ENCODE data around the gene GRIP2.

GRIP2 gene

DNA sequence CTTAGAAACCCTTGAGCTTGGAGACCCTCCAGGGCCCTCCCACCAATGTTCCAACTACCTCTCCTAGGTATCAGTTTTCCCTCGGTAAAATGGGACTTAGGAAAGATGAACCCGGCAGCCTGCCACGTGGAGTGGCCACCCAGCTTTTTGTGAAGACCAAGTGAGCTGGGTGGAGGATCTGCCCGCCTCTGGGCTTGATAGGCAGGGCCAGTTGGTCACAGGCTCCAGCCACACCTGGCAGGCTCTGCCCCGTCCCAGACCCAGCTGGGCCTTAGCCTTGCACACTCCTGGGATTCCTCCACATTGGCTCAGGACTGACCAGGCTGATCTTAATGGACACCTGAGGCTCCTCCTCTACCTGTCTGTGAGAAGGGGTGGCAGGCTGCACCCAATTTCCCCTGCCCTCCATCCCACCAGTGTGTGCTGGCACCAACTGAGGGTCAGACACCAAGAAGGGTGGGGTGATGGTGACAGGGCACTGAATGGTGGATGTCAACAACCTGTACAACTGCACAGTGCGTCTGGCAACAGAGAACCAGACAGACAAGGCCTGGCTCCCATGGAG lies 761 bp upstream of the GRIP2 start:
- no peak for DNase-seq (ENCODE audit: low spot score)
- FAIRE-seq, result no peak

DNA sequence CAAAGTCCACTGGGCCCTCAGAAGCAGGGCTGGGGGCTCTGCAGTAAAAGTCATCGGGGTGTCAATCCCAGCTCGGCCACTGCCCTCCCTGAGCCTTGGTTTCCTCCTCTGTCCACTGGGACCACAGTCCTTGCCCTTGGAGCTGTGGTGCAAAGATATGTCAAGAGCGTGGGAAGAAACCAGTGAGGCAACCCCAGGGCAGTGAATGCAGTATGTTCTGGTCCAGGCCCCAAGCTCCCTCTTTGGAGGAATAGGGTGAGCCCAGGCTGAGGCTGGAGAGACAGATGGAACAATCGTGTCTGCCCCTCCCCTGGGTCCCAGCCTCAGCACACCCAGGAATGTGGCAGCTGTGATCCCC lies 779 bp downstream of the GRIP2 start:
- no peak for DNase-seq (ENCODE audit: low spot score)
- no peak for FAIRE-seq

DNA sequence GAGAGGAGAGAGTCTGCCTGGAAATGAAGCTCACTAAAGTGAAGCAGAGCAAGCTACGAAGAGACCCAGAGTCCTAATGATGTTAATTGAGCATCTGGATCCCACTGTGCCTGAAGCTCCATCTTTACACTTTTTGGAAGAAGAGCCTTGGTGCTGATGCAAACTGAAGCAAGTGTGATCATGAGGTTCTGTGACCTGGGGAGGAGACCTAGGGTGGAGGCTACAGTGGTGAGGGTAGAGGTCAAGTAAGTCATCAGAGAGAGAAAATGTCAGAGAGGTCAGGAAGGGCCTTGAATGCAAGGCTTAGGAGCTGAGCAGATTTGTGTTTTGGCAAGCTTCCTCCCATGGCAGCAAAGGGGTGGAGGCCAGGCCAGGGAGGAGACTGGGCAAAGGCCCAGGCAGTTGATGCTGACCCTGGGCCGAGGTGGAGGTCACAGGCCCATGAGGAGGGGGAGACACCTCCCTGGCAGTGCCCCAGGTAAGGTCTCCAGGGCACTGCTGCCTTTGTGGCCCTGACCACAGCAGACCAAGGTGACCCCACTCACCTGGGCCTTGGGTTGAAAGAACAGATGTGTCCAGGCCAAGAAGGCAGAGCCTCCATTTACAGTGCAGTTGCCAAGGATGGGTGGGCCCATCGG lies 1.6 kb downstream of the GRIP2 start:
- DNase-seq (ENCODE audit: low spot score), result no peak
- FAIRE-seq, result no peak

DNA sequence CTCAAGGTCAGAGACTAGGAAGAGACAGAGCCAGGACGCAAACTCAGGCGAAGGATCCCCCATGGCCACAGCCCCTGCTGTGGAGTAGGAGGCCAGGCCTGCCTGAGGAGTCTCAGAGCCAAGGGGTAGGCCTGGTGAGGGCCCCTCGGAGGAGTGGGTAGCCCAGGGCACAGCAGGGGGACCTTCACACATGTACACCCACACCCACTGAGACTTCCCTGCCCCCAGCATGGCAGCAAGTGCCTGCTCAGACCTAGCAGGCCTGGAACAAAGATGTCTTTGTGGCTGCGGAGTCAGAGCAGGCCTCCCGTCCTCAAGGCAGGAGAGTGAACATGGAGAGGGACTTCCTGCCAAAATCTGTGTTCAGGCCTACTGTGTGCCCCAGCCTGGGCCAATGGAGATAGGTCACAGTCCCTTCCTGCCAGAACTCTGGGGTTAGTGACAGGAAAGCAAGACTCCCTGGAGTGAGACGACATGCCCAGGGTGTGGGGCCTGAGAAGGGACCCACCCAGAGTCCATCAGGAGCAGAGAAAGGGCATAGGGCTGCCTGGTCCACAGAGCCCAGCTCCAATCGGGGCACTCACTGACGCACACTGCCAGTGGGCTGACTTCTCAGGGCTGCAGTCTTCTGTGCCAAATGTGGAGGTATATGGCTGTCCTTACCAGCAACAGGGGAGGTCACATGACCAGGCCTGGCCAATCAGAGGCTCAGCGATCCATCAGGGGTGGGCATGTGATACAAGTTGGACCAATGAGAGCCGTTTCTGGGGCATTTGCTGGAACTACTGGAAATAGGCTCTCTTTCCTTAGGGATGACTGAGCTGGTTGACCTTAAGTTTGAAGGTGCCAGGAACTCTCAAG lies 2.3 kb downstream of the GRIP2 start:
- DNase-seq (ENCODE audit: low spot score) (peak; percentile 38), FAIRE-seq (no peak)

DNA sequence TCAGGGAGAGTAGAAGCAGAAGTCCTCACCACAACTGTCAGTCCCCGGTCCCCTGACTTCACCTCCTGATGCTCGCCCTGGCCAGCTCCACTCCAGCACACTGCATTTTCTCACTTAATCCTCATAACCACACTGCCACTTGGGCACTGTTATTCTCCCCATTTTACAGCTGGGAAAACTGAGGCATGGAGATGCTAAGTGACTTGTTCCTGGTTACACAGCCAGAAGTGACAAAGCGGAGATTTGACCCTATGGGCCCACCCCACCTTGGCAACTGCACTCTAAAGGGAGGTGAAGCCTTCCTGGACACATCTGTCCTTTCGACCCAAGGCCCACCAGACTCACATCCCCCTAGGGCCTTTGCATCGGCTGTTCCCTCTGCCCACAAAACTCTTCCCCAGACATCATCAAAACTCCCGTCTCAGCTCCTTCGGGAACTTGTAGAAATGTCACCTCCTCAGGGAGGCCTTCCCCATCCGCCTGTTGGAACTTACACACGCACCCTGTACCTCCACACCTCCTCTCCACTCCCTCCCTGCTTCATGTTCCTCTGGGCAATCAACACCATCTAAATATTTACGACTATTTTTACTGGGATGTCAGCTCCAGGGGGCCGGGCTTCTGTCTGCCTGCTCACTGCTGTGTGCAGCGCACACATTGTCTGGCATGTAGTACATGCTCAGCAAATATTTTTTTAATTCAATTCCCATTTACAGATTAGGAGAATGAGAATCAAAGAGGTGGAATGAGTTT lies 3.1 kb downstream of the GRIP2 start:
- peak; percentile 48 for FAIRE-seq

DNA sequence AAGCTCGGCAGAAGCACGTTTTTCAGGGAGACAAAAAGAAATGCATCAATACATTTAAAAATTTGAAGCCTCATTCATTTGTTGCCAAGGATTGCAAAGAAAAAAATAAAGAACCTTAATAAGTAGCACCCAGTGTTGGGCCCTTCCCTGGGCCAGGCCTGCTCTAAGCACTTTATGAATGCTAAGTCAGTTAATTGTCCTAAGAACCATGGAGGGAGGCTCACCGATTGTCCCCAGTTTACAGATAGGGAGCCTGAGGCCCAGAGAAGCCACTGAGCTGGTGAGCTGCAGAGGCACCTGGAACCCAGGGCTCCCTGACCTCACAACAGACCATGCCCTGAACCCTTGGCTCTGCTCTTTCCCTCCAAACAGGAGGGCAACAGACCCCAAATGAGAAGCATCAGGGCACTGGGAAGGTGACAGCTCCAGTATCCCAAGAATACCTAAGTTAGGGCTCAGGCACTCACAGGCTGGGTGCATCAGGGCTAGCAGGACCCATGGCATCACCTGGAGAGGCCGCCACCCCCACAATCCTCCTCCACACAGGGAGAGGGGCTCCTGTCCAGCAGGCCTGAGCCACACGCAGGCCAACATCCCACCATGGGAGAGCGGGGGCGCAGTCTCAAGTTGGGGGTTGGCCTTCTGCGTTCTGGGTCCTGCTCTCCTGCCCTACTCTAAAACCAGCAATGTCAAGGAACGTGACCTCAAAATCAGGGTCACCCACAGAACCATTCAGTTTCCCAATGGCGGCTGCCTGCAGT lies 3.9 kb downstream of the GRIP2 start:
- no peak for FAIRE-seq

More for the DNA sequence above, 3.1 kb downstream of the GRIP2 start:
- DNase-seq (ENCODE audit: low spot score), result no peak

DNA sequence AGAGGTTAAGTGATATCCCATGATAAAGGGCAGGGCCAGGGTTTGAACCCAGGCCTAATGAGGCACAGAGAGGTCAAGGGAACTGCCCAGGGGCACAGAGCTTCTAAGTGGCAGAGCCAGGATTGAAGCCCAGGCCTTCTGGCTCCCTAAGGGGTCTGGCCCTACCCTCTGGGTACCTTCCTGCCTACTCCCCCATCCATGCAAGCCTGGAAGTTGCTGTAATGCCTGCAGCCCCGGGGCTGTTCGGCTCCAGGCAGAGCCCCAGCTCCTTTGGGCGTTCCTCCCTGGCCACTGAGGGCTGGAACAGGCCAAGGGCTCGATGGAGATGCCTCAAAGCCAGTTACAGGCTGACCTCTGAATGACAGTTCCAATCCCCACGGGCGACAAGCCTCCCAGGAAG lies 4.5 kb downstream of the GRIP2 start:
- FAIRE-seq (no peak), DNase-seq (ENCODE audit: low spot score) (no peak)

More for the DNA sequence above, 3.9 kb downstream of the GRIP2 start:
- DNase-seq (ENCODE audit: low spot score), result no peak

DNA sequence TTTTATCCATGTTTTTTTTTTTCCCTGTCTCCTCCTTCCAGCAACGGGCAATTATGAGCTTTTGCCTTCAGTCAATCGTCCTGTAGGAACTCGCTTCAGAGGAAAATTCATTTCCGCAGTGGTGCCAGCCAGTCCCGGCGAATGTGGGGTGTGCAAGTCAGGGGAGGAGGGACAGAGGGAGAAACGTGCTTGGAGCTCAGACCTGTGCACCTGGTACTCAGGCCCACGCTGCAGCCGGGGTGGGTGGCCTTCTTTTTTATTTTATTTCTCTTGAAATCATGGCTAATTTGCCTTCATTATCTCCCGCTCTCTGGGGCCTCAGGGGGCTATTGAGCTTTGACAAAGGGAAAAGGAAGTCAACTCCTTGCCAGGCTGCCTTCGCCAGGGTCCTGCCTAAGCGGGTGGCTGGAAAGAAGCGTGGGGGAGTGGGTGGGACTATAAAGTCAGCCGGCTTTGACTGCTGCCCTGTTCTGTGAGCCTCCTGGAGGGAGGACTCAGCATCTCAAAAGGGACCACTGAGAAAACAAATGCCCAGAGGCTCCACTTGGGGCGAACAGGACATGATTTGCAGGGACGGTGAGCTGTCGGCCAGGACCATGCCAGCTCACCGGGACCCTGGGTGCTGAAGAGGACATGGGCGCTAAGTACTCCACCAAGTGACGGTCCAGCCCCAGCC lies 5.5 kb downstream of the GRIP2 start:
- FAIRE-seq (no peak), DNase-seq (ENCODE audit: low spot score) (no peak)

DNA sequence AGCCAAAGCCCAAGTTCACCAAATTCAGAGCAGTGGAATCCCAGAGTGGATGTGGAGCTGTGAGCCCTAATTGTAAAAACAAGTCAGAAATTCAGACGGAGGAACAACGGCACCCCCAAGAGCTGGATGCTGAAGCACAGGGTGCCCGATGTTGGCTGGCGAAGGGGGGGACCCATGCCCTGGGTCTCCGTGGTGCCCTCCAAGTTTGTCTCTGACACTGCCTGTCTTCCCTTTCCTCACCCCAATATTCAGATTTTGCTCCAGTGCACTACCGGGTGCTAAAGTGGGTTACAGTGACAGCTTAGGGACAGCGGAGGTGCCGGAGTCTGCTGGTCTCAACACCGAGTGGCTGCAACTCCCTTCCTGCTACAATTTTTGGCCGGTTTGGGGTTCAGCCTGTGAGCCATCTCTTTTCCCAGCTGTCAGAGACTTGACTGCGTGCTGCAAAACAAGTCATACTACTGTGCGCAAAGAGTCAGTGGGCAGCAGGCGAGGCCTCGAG lies 6.6 kb downstream of the GRIP2 start:
- DNase-seq (ENCODE audit: low spot score), result no peak
- no peak for FAIRE-seq

DNA sequence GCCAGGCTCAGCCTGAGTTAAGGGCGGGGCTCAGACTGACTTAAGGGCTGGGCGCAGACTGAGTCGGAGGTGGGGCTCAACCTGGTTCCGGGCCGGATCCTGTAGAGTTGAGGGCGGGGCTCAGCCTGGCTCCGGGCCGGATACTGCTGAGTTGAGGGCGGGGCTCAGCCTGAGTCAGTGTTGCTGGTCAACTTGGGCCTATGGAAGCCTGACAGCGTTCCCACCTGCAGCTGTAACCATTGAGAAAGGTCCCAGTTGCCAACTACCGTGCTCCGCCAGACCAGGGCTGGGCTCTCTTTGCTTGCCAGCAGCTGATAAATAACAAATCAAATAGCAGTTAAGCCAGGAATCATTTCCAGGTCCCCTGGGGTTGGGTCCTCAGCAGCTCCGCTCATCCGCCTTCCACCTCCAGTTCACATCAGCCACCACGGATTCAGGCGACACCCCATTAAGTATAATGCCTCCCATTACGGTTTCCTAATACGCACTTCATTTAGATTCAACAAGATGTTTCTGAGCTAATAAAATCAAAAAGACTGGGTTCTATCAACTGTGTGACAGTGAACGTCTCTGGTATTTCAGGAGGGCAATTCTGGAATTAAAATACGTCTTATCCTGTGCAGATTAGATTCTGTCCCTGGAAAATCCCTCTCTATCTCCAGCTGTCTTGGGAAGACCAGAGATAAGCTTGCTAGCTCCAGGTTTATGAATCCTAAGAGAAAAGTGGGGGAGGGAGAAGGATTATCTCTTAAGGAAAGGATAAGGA lies 7.3 kb downstream of the GRIP2 start:
- no peak for DNase-seq (ENCODE audit: low spot score)
- no peak for FAIRE-seq

DNA sequence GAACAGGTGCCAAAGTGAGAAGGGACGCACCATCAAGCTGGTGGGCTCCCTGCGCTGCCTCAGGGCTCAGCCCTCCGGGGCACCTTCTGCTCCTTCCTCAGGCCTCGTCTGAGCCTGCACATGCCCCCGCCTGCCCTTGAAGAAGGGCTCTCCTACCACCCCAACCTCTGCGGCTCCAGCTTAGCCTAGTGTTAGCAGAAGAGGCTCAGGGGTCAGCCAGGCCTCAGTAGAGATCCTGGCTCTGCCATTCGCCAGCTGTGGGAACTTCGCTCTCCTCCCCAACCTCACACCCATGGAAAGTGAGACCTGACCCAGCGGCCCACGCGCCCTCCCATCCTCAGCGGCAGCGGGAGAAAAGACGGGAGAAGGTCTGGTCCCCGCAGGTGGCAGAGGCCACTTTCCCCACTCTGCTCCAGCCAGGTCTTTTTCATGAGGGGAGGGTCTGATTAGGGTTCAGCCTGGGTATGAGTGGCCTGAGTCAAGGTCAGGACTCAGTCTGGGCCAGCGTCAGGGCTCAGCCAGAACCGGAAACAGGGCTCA lies 8.2 kb downstream of the GRIP2 start:
- FAIRE-seq (no peak), DNase-seq (ENCODE audit: low spot score) (no peak)

DNA sequence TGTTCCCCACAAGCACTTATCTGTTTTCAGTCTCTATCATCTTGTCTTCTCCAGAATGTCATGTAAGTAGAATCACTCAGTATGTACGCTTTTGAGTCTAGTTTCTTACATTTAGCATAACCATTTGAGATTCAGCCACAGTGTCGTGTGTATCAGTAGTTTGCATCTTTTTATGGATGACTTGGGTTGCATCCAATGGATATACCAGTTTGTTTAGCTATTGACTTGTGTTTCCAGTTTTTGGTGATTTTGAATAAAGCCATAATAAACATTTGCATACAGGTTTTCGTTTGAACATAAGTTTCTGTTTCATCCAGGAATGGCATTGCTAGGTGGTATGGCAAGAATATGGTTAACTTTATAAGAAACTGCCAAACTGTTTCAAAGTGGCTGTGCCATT lies 12.1 kb downstream of the GRIP2 start:
- DNase-seq (ENCODE audit: low spot score), result no peak
- FAIRE-seq, result no peak

DNA sequence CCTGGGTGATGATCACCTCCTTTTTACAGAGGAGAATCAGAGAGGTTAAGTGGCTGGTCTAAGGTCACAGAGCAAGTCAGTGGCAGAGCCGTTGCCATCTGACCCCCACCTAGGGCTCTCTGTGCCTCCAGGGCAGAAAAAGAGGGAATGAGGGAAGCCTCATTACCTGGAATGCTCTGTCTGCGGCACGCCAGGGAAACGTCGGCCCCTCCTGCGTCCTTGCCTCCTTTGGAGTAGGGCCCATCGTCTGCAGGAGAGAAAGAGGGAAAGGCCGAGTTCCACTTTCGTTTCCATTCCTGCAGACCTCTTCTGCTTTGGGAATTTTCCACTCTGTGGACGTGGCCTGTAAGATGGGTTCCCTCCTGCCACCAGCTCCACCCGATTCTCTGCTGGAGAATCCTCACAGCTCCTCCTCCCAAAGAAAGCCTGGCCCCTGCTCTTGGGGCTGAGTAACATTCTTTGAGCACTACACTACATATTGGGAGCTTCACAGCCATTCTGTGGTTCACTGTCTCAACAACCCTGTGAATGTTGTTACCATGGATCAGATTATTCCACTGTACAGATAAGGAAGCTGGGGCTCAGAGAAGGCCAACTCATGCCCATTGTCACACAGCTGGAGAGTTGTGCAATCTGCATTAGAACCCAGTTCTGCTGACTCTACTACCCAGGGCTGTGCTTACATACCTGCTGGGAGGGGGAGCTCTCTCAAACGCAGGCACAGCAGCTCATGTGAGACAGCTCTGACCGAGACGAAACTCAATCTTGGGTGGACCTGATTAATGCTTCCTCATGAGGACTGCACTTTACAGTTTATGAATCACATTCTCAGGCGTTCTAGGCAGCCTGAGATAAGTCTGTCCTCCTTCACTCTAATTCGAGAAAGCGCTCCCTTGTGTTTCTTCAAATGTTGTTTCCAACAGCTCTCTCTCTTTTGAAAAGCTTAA lies 14.2 kb downstream of the GRIP2 start:
- FAIRE-seq (no peak), DNase-seq (ENCODE audit: low spot score) (no peak)

DNA sequence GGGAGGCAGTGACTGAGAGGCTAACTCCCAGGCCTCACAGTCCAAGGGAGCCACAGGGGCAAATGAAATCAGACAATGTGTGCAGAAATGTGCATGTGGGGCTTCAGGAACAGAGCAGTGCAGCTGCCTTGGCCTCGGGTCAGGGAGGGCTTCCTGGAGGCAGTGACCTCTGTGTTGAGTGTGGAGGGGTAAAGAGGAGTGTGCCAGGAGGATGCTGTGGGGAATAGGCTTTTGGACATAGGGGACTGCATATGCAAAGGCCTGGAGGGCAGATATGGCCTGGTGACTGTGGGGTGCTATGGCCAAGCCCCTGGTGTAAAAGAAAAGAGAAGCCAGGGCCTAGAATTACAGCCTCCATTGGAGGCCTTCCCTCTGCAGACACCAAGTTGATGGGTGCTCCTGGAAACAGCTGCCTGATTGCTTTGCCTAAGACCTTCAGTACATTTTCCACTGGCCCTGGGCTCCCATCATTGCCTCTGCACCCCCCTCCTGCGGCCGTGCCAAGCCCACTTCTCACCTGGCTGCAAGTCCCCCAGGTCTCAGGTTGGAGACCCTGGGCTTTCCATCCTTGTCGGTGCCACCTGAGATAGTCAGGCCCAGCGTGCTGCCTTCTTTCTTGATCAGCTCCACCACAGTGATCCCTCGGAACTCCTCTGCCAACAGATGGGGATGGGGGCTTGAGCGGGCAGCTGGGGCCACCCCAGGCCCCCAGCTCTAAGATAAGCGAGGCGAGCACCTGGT lies 15.1 kb downstream of the GRIP2 start:
- DNase-seq (ENCODE audit: low spot score) (no peak), FAIRE-seq (no peak)

DNA sequence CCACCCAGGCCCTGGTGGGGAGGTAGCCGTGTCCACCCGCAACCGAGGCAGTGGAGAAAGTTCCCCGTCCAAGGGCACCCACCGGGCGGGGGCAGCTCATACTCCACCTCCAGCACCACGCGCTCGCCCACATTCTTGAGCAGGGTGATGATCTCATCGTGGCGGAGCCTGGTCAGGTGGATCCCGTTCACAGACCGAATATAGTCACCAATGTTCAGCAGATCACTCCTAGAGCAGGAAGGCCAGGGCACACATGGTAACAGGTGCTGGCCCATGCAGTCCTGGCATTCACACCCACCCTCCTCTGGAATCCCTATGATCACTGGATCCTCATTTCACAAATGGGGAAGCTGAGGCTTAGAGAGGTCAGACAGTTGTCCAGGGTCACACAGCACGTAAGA lies 15.8 kb downstream of the GRIP2 start:
- FAIRE-seq, result peak; percentile 5
- peak; percentile 83 for DNase-seq (ENCODE audit: low spot score)

DNA sequence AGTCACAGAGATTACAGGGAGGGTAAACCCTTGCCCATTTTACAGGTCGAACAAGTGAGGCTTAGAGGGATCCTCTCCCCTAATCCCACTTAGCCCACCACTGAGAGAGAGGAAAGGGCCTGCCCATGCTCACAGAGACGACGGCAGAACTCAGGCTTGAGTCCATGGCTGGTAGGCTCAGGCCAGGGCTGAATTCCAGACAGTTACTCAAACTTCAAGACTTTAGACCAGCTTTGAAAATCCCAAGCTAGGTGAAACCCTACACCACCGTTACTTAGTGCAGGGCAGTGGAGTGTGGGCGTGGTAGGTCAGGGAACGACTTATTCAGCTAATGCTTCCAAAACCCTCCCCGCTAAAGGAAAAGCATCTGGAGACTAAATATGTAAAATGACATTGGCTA lies 16.4 kb downstream of the GRIP2 start:
- peak; percentile 59 for FAIRE-seq

DNA sequence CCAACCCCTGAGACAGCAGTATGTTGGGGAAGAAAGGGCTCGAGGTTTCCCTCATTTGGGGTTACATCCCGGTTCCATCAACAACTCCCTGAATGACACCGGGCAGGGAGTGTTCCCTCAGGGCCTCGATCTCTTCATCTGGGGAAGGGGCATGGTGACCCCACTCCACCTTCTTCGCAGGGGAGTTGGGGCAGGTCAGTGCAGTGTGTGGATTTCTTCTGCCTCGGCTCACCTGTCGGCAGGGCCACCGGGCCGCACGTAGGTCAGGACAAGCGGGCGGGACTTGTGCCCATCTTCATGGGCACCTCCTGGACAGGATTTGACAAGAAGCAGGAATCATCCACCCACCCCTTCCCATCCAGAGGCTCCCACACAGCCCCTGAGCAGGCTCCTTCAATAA lies 17.4 kb downstream of the GRIP2 start:
- FAIRE-seq, result no peak

More for the DNA sequence above, 16.4 kb downstream of the GRIP2 start:
- peak; percentile 50 for DNase-seq (ENCODE audit: low spot score)

More for the DNA sequence above, 17.4 kb downstream of the GRIP2 start:
- no peak for DNase-seq (ENCODE audit: low spot score)

Measured in urothelium cell line (cell line).